GM20000 (cell line): Measurements from ENCODE around the gene CLSTN2.

Source experiments
- DNase-seq: peaks from one replicate; pipeline ENCODE4 v3.0.0; 2012; ENCODE audit warnings: low spot score
- TF ChIP-seq, protein P1 (sequence below): IDR thresholded peaks from 2 replicates; pipeline ENCODE4 v1.5.1; 2012; ENCODE audit warnings: mild to moderate bottlenecking, control low read depth; ENCODE audit errors: extremely low read depth, missing control alignments

CLSTN2 gene

GRCh38 chr3:140568842-140569520 lies 634.0 kb downstream of the CLSTN2 start:
- no peak for DNase-seq
- TF ChIP-seq, protein P1, sequence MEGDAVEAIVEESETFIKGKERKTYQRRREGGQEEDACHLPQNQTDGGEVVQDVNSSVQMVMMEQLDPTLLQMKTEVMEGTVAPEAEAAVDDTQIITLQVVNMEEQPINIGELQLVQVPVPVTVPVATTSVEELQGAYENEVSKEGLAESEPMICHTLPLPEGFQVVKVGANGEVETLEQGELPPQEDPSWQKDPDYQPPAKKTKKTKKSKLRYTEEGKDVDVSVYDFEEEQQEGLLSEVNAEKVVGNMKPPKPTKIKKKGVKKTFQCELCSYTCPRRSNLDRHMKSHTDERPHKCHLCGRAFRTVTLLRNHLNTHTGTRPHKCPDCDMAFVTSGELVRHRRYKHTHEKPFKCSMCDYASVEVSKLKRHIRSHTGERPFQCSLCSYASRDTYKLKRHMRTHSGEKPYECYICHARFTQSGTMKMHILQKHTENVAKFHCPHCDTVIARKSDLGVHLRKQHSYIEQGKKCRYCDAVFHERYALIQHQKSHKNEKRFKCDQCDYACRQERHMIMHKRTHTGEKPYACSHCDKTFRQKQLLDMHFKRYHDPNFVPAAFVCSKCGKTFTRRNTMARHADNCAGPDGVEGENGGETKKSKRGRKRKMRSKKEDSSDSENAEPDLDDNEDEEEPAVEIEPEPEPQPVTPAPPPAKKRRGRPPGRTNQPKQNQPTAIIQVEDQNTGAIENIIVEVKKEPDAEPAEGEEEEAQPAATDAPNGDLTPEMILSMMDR: no peak

GRCh38 chr3:140570602-140571001 lies 635.6 kb downstream of the CLSTN2 start:
- TF ChIP-seq, protein P1: no peak
- no peak for DNase-seq

DNA sequence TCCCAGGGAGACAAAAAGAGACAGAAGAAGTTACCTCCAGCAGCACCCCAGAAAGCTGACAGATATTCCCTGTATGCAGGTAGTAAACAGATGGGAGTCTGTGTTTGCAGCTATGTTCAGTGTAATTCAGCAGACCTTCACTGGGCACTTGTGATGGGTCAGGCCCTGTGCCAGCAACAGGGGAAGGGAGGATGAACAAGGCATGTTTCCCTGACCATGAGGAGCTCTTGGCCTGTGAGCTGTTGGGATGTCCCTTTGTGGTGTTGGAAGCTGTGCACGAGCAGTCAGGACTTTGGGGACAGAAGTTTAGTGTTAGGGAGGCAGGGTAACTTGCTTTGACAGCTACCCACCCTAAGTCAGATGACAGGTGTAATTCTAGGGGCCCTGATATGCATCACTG lies 636.9 kb downstream of the CLSTN2 start:
- TF ChIP-seq, protein P1: no peak
- no peak for DNase-seq

DNA sequence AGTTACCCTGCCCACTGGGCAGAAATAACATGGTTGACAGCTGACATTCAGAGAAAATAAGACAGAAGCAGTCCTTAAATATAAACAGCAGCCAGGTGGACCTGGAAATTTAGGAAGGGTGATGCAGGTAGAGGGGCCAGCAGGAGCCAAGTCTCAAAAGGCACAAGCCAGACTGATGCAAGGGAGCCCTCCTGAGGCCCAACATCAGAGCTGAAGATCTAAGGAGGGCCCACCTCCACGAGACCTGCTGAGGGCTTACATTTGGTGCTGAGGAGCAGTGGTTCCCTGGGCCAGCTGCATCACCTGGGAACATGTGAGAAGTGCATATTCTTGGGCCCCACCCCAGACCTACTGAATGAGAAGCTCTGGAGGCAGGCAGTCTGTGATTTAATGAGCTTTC lies 637.3 kb downstream of the CLSTN2 start:
- no peak for DNase-seq
- TF ChIP-seq, protein P1: no peak

DNA sequence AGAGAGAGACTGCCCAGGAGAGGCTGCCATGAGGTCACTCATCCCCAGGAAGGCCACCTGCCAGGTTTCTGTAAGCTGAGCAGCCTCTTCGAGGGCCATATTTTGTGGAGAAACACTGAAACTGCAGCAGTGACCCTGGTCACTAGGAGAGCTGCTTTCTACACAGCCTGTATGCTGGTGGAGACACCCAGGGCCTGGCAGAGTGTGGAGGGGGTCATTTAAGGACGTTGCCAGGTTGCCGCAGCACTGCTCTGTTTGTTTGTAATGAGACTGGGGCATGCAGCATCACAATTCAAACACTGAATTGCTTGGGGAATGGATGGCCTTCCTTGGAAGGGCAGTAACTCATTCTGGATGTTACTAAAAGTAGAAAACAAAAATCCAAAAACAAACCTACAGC lies 638.0 kb downstream of the CLSTN2 start:
- DNase-seq: no peak

DNA sequence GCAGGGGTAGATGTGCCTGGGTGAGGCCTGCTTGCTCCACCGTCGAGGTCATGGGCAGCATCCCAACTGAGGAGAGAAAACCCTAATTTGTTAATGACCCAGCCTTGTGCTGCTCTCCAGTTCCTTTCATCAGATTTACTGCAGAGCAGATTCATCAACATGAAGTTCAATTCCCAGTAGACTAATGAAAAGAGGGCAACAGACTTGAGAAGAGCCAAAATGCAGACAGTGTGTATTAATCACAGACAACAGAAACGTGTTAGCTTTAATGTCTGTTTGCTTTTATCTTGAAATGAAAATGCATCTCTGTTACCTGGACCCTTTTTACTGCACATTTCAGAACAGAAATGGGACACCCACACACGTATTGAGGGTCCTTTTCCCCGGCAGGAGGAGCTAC lies 639.4 kb downstream of the CLSTN2 start:
- no peak for DNase-seq
- TF ChIP-seq, protein P1: no peak

More for the DNA sequence above, 638.0 kb downstream of the CLSTN2 start:
- TF ChIP-seq, protein P1: no peak

DNA sequence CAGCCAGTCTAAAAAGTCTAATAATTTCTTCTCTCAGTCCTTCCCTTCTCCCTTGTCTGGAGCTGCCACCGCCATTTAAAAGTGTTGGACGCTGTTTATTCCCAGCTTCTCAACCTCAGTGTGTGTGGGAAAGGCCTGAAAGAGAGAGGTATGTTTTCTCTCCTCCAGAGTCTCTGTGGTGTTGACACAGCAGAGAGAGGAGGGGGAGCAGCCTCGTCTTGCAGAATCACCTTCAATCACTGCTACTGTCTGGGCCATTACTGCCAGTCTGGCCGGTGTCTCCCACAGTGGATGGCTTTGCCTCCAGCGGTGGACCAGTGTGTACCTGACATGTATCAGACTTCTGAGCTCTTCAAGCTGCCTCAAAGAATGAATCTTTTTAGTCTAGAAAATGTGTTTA lies 641.5 kb downstream of the CLSTN2 start:
- TF ChIP-seq, protein P1: no peak
- DNase-seq: no peak
